Measurements from ENCODE around the gene DDX41. TPM values are rescaled to one million over a fixed set of nuclear protein-coding genes. Genes with fewer than 3 reads are reported as not detected.
A peak's percentile ranks its signal among the peaks of the same experiment; 100 is the strongest.

DDX41 gene
- total and polyA plus RNA-seq, 10 of the 15 experiments (the other 5 are each of a cell fraction or from before 2014, with no cell fraction given), result 32.7 to 215 (median 93.6) TPM

- peak; percentile 77 for TF ChIP-seq SMAD1 (IDR thresholded peaks at IDR 0.05; ENCODE audit: low read depth, partially characterized antibody)
- TF ChIP-seq MXI1 (IDR thresholded peaks at IDR 0.05; ENCODE audit: low read depth, low read length), result peak; percentile 68
- no peak for TF ChIP-seq ATF2 (IDR thresholded peaks at IDR 0.05; ENCODE audit: low read length)
- no peak for TF ChIP-seq EZH2 (IDR thresholded peaks at IDR 0.05; ENCODE audit: borderline replicate concordance, control insufficient read depth, low read depth, low read length)
- TF ChIP-seq RELA (IDR thresholded peaks at IDR 0.05; ENCODE audit: borderline replicate concordance, partially characterized antibody), result no peak
- TF ChIP-seq IKZF1 (conservative IDR thresholded peaks at IDR 0.05), result peak; percentile 97
- TF ChIP-seq EED (IDR thresholded peaks at IDR 0.05; ENCODE audit: low read depth), result peak; percentile 85
- TF ChIP-seq PRDM15 (CRISPR knock-in tag; IDR thresholded peaks at IDR 0.05), result no peak
- TF ChIP-seq CHD4 (IDR thresholded peaks at IDR 0.05), result no peak
- TF ChIP-seq POLR2AphosphoS2 (IDR thresholded peaks at IDR 0.05; ENCODE audit: low read depth, low read length), result 0 out of 2 replicates have a peak, but pooled peaks have one; percentile 60
- peak; percentile 37; the same call in 1 of the 2 replicates for TF ChIP-seq RAD51 (IDR thresholded peaks at IDR 0.05)
- TF ChIP-seq SP1 (IDR thresholded peaks at IDR 0.05; ENCODE audit: low read depth, low read length), result peak; percentile 50
- no peak for TF ChIP-seq NFIC (IDR thresholded peaks at IDR 0.05; ENCODE audit: low read depth, low read length)
- TF ChIP-seq TBL1XR1 (IDR thresholded peaks at IDR 0.05; ENCODE audit: low read depth, low read length), result 0 out of 2 replicates have a peak, but pooled peaks have one; percentile 49
- no peak for TF ChIP-seq JUNB (IDR thresholded peaks at IDR 0.05)
- TF ChIP-seq SKIL (IDR thresholded peaks at IDR 0.05; ENCODE audit: low read depth, poor library complexity, severe bottlenecking), result peak; percentile 68
- no peak for TF ChIP-seq ELK1 (IDR thresholded peaks at IDR 0.05; ENCODE audit: low read depth, low read length)
- TF ChIP-seq PKNOX1 (IDR thresholded peaks at IDR 0.05), result peak; percentile 22; the same call in 1 of the 2 replicates
- TF ChIP-seq BRCA1 (IDR thresholded peaks at IDR 0.05; ENCODE audit: low read depth, low read length), result no peak
- TF ChIP-seq FOXK2 (IDR thresholded peaks at IDR 0.05), result peak; percentile 86
These were observed 14.7 kb downstream of the DDX41 start (continued) for GRCh38 chr5:177501874-177502678.

Measured in GM12878 (cell line).